Endothelial cell (in vitro differentiated cells): ENCODE data around the gene RALA. TPM values are rescaled to one million over a fixed set of nuclear protein-coding genes. Genes with fewer than 3 reads are reported as not detected.

ENCODE experiments used
- DNase-seq: peaks from one replicate; pipeline ENCODE4 v3.0.0; 2021; ENCODE audit warnings: low spot score
- H3K27ac Mint-ChIP-seq: one replicate; pipeline ENCODE4 v1.8.0; 2021; ENCODE audit warnings: mixed read lengths, inconsistent platforms; ENCODE audit not compliant: unreplicated experiment
- H3K27me3 Mint-ChIP-seq: one replicate; pipeline ENCODE4 v1.8.0; 2021; ENCODE audit warnings: mild to moderate bottlenecking, moderate library complexity, mixed read lengths, inconsistent platforms; ENCODE audit not compliant: unreplicated experiment
- H3K36me3 Mint-ChIP-seq: one replicate; pipeline ENCODE4 v1.8.0; 2021; ENCODE audit warnings: mild to moderate bottlenecking, low read depth, mixed read lengths, inconsistent platforms; ENCODE audit not compliant: unreplicated experiment
- H3K4me1 Mint-ChIP-seq: one replicate; pipeline ENCODE4 v1.8.0; 2021; ENCODE audit warnings: mild to moderate bottlenecking, mixed read lengths, inconsistent platforms; ENCODE audit not compliant: unreplicated experiment
- H3K4me3 Mint-ChIP-seq: one replicate; pipeline ENCODE4 v1.8.0; 2021; ENCODE audit warnings: mild to moderate bottlenecking, mixed read lengths, inconsistent platforms; ENCODE audit not compliant: unreplicated experiment
- H3K9me3 Mint-ChIP-seq: one replicate; pipeline ENCODE4 v1.8.0; 2021; ENCODE audit warnings: mixed read lengths, inconsistent platforms; ENCODE audit not compliant: unreplicated experiment
- CTCF ChIP-seq: fragments of 200-600 bp; sonication (generic); IDR thresholded peaks from one replicate; pipeline ENCODE4 v1.5.0; 2021; ENCODE audit warnings: antibody characterized with exemption; ENCODE audit not compliant: unreplicated experiment
- total RNA-seq: library from RNA; stranded (reverse); fragmentation: NEBNext Ultra II Directional; extraction: Animal tissue kit (Norgen Biotek cat#: 25700); gene quantifications from one replicate; pipeline ENCODE4 v1.2.1, GENCODE V29; 2021; ENCODE audit not compliant: unreplicated experiment

The RALA gene
- total RNA-seq, 1 donor from 2014 or later: 202 TPM

DNA sequence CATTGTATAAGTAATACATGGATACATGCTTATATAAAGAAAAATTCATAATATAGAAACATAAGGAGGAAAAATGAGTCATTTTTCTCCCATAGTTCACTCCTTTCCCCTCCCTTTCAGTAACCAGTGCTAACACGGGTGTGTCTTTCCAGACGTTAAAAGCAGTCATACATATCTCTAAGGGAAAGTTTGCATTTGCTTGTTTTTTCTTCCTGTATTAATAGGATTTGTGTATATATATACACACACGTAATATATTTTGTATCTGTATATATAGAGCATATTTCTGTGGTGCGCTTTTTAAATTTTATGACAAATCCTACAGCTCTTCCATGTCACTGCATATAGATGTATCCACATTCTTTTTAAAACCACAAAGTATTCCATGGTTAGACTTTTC lies 78.8 kb downstream of the RALA start:
- peaks cover 10% of the 10 kb centered on the region for H3K4me1 Mint-ChIP-seq
- peak overlapping the region; percentile 8 for H3K4me3 Mint-ChIP-seq
- no peak overlapping the region for H3K27ac Mint-ChIP-seq
- TF ChIP-seq CTCF: no peak
- peaks cover 5% of the 10 kb centered on the region for H3K27me3 Mint-ChIP-seq
- no peaks in the 10 kb centered on the region for H3K9me3 Mint-ChIP-seq
- DNase-seq: no peak
- peaks cover 56% of the 10 kb centered on the region for H3K36me3 Mint-ChIP-seq

- Mint-ChIP-seq H3K4me1 (peaks cover under 1% of the 10 kb centered on the region), H3K4me3 (no peak overlapping the region), H3K27ac (no peak overlapping the region), H3K9me3 (no peaks in the 10 kb centered on the region), H3K36me3 (peaks cover 48% of the 10 kb centered on the region), H3K27me3 (peaks cover 5% of the 10 kb centered on the region)
- TF ChIP-seq CTCF: no peak
- no peak for DNase-seq
Observed at GRCh38 chr7:39703144-39703543, 79.8 kb downstream of the RALA start.

DNA sequence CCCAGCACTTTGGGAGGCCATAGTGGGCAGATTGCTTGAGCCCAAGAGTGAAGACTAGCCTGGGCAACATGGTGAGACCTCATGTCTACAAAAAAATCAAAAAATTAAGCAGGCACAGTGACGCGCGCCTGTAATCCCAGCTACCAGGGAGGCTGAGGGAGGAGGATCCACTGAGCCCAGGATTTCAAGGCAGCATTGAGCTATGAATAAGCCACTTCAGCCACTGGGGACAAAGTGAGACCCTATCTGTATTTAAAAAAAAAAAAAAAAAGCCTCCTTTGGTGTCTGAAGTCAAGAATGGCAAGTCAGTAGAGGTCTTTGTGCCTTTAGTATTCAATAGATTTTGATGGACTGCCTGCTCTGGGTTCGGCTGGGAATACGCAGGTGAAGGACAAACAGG lies 85.7 kb downstream of the RALA start:
- peaks cover 11% of the 10 kb centered on the region for H3K4me1 Mint-ChIP-seq
- no peak for DNase-seq
- H3K9me3 Mint-ChIP-seq: peaks cover 4% of the 10 kb centered on the region
- H3K36me3 Mint-ChIP-seq: peaks cover 13% of the 10 kb centered on the region
- TF ChIP-seq CTCF: no peak
- no peak overlapping the region for H3K4me3 Mint-ChIP-seq
- H3K27me3 Mint-ChIP-seq: peaks cover 5% of the 10 kb centered on the region
- H3K27ac Mint-ChIP-seq: no peak overlapping the region

DNA sequence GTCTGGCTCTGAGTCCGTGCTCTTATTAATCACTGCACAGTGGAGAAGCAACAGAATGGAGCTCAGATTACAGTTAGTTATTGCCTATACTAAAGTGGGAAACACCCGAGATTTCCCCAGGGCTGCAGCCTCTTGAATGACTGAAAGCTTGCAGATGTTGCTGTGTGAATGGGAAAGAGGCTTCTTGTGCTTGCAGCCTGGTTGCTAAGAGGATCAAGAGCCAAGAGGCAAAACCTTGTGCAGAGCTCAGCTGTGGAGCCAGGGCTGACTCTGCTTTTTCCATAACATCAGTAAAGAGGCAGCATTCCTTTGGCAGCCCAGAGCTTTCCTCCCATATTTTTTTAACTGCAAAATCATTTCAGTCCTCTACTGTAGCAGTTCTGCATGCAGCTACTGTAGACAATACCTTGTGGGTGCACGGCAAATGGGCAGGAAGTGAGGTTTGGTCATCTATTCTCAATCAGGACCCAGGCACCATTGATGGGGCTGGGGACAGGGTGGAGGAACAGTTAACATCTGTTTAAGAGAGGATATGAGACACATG lies 86.5 kb downstream of the RALA start:
- H3K36me3 Mint-ChIP-seq: peaks cover 16% of the 10 kb centered on the region
- H3K4me1 Mint-ChIP-seq: peaks cover 11% of the 10 kb centered on the region
- H3K4me3 Mint-ChIP-seq: no peak overlapping the region
- peaks cover 5% of the 10 kb centered on the region for H3K27me3 Mint-ChIP-seq
- no peak for DNase-seq
- no peak for TF ChIP-seq CTCF
- peaks cover 4% of the 10 kb centered on the region for H3K9me3 Mint-ChIP-seq
- H3K27ac Mint-ChIP-seq: peak overlapping the region; percentile 5

GRCh38 chr7:39712751-39713150 lies 89.4 kb downstream of the RALA start:
- Mint-ChIP-seq H3K4me1 (peaks cover 11% of the 10 kb centered on the region), H3K9me3 (peaks cover 12% of the 10 kb centered on the region), H3K36me3 (peaks cover 28% of the 10 kb centered on the region), H3K4me3 (peak overlapping the region; percentile 32), H3K27ac (peak overlapping the region; percentile 27), H3K27me3 (peaks cover 10% of the 10 kb centered on the region)
- DNase-seq: no peak
- TF ChIP-seq CTCF: no peak
